ENCODE measurements around the gene TLR7. TPM values are rescaled to one million over a fixed set of nuclear protein-coding genes. Genes with fewer than 3 reads are reported as not detected.

TLR7 gene
- total RNA-seq, 1 experiment from 2014 or later = not detected

DNA sequence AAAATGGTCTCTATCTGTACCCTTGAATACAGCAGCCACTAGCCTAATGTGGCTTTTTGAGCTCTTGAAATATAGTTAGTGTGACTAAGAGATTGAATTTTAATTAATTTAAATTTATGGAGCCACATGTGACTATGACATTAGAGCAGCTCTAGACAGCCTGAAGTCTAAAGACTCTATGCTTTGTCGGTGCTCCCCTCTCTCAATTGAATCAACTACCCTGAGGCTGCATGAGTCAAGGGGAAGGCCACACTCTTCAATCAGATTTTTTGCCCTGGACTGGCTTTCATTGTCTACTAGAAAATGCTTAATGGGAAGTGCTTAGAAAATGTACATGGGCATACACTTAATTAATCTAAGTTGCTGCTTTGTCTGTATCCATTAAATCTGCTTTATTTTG, 11.7 kb downstream of the TLR7 start:
- Mint-ChIP-seq H3K4me3 (ENCODE audit: unreplicated experiment) (no peak overlapping the region), H3K27me3 (ENCODE audit: insufficient read depth, unreplicated experiment) (peaks cover 47% of the 10 kb centered on the region), H3K9me3 (ENCODE audit: unreplicated experiment) (no peaks in the 10 kb centered on the region), H3K4me1 (ENCODE audit: insufficient read depth, unreplicated experiment) (no peaks in the 10 kb centered on the region), H3K36me3 (ENCODE audit: insufficient read depth, unreplicated experiment) (no peaks in the 10 kb centered on the region), H3K27ac (ENCODE audit: low read depth, unreplicated experiment) (no peak overlapping the region)
- ChIA-PET POLR2A (no interaction called here), CTCF (interaction anchor here (1.3 to 1.4 kb wide), 2 partner anchors 13 to 177 kb away, joined by 4 read pairs; no protein-coding TSS in a partner anchor)
- DNase-seq (ENCODE audit: unreplicated experiment) = peak; percentile 12
- TF ChIP-seq, protein P1, sequence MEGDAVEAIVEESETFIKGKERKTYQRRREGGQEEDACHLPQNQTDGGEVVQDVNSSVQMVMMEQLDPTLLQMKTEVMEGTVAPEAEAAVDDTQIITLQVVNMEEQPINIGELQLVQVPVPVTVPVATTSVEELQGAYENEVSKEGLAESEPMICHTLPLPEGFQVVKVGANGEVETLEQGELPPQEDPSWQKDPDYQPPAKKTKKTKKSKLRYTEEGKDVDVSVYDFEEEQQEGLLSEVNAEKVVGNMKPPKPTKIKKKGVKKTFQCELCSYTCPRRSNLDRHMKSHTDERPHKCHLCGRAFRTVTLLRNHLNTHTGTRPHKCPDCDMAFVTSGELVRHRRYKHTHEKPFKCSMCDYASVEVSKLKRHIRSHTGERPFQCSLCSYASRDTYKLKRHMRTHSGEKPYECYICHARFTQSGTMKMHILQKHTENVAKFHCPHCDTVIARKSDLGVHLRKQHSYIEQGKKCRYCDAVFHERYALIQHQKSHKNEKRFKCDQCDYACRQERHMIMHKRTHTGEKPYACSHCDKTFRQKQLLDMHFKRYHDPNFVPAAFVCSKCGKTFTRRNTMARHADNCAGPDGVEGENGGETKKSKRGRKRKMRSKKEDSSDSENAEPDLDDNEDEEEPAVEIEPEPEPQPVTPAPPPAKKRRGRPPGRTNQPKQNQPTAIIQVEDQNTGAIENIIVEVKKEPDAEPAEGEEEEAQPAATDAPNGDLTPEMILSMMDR (IDR thresholded peaks at IDR 0.05; ENCODE audit: unreplicated experiment) = no peak
- no TSS peak for BruUV-seq (replicated peaks)
- intact Hi-C loops (cut with micrococcal nuclease) = no loop called here

DNA sequence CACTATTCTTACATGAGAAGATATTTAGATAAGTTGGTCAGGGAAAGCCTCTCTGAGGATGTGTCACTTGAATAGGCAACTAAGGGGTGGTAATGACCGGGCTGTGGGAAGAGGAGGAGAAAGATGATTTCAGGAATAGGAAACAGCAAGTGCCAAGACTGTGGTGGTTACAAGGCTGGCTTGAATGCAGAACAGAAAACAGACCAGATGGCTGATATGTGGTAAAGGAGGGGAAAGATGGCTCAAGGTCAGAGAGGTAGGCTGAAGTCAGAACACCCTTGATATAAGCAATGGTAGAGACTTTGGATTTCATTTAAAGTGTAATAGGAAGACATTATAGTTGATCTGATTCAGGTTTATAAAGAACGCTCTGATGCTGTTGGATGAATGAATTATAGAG, 15.0 kb downstream of the TLR7 start:
- Mint-ChIP-seq H3K4me3 (ENCODE audit: unreplicated experiment) (no peak overlapping the region), H3K9me3 (ENCODE audit: unreplicated experiment) (no peaks in the 10 kb centered on the region), H3K4me1 (ENCODE audit: insufficient read depth, unreplicated experiment) (no peaks in the 10 kb centered on the region), H3K27me3 (ENCODE audit: insufficient read depth, unreplicated experiment) (peaks cover 57% of the 10 kb centered on the region), H3K27ac (ENCODE audit: low read depth, unreplicated experiment) (no peak overlapping the region), H3K36me3 (ENCODE audit: insufficient read depth, unreplicated experiment) (no peaks in the 10 kb centered on the region)
- no peak for DNase-seq (ENCODE audit: unreplicated experiment)
- POLR2A ChIA-PET = no interaction called here
- TF ChIP-seq, protein P1 (IDR thresholded peaks at IDR 0.05; ENCODE audit: unreplicated experiment) = no peak
- CTCF ChIA-PET = no interaction called here
- no TSS peak for BruUV-seq (replicated peaks)
- intact Hi-C loops (cut with micrococcal nuclease) = no loop called here

DNA sequence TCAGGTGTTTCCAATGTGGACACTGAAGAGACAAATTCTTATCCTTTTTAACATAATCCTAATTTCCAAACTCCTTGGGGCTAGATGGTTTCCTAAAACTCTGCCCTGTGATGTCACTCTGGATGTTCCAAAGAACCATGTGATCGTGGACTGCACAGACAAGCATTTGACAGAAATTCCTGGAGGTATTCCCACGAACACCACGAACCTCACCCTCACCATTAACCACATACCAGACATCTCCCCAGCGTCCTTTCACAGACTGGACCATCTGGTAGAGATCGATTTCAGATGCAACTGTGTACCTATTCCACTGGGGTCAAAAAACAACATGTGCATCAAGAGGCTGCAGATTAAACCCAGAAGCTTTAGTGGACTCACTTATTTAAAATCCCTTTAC, 18.6 kb downstream of the TLR7 start:
- Mint-ChIP-seq H3K9me3 (ENCODE audit: unreplicated experiment) (no peaks in the 10 kb centered on the region), H3K27me3 (ENCODE audit: insufficient read depth, unreplicated experiment) (peaks cover 68% of the 10 kb centered on the region), H3K4me3 (ENCODE audit: unreplicated experiment) (no peak overlapping the region), H3K4me1 (ENCODE audit: insufficient read depth, unreplicated experiment) (no peaks in the 10 kb centered on the region), H3K27ac (ENCODE audit: low read depth, unreplicated experiment) (no peak overlapping the region), H3K36me3 (ENCODE audit: insufficient read depth, unreplicated experiment) (no peaks in the 10 kb centered on the region)
- no peak for DNase-seq (ENCODE audit: unreplicated experiment)
- ChIA-PET CTCF (interaction anchor here (0.6 kb wide), 1 partner anchor 185 kb away, joined by 6 read pairs; no protein-coding TSS in a partner anchor), POLR2A (no interaction called here)
- intact Hi-C loops (cut with micrococcal nuclease) = no loop called here
- BruUV-seq (replicated peaks) = no TSS peak
- TF ChIP-seq, protein P1 (IDR thresholded peaks at IDR 0.05; ENCODE audit: unreplicated experiment) = no peak

DNA sequence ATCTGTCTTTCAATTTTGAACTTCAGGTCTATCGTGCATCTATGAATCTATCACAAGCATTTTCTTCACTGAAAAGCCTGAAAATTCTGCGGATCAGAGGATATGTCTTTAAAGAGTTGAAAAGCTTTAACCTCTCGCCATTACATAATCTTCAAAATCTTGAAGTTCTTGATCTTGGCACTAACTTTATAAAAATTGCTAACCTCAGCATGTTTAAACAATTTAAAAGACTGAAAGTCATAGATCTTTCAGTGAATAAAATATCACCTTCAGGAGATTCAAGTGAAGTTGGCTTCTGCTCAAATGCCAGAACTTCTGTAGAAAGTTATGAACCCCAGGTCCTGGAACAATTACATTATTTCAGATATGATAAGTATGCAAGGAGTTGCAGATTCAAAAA, 19.7 kb downstream of the TLR7 start:
- intact Hi-C loops (cut with micrococcal nuclease) = no loop called here
- H3K27ac Mint-ChIP-seq (ENCODE audit: low read depth, unreplicated experiment) = no peak overlapping the region
- POLR2A ChIA-PET = interaction anchor here (0.6 kb wide), 1 partner anchor 311 kb away, joined by 3 read pairs; no protein-coding TSS in a partner anchor
- no peaks in the 10 kb centered on the region for H3K9me3 Mint-ChIP-seq (ENCODE audit: unreplicated experiment)
- H3K27me3 Mint-ChIP-seq (ENCODE audit: insufficient read depth, unreplicated experiment) = peaks cover 75% of the 10 kb centered on the region
- CTCF ChIA-PET = no interaction called here
- no TSS peak for BruUV-seq (replicated peaks)
- no peak for DNase-seq (ENCODE audit: unreplicated experiment)
- TF ChIP-seq, protein P1 (IDR thresholded peaks at IDR 0.05; ENCODE audit: unreplicated experiment) = no peak
- H3K4me1 Mint-ChIP-seq (ENCODE audit: insufficient read depth, unreplicated experiment) = no peaks in the 10 kb centered on the region
- H3K36me3 Mint-ChIP-seq (ENCODE audit: insufficient read depth, unreplicated experiment) = no peaks in the 10 kb centered on the region
- H3K4me3 Mint-ChIP-seq (ENCODE audit: unreplicated experiment) = no peak overlapping the region

Measured in MCF 10A (cell line).